ENCODE results near the gene EVI2B.
"Not testable (repeated sequence)": the region's sequence is repeated elsewhere in the genome, so short reads cannot be mapped to it uniquely, and the experiment has no call there.

The EVI2B gene

GRCh38 chr17:31269036-31269577 is 44.7 kb downstream of the EVI2B start:
- DNase-seq (ENCODE audit: low spot score) = no peak

- no peak for DNase-seq (ENCODE audit: low spot score)
Measured at GRCh38 chr17:31266042-31266441, 47.8 kb downstream of the EVI2B start.

GRCh38 chr17:31262923-31263322 is 50.9 kb downstream of the EVI2B start:
- not testable (repeated sequence) for DNase-seq (ENCODE audit: low spot score)

GRCh38 chr17:31261601-31262000 is 52.3 kb downstream of the EVI2B start:
- DNase-seq (ENCODE audit: low spot score) = no peak

DNA sequence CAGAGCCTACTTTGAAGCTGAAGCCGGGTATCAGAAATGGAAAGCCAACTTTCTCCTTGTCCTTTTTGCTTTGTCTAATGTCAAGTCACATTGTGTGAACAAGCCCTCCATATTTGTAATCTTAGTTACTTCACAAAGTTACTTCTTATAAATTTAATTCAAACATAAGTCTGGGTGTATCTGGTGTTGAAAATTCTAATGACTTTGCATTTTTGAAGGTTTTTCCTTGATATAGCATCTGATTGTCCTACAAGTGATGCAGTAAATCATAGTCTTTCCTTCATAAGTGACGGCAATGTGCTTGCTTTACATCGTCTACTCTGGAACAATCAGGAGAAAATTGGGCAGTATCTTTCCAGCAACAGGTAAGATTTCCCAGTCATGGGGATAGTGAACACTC is 53.7 kb downstream of the EVI2B start:
- DNase-seq (ENCODE audit: low spot score) = no peak

- DNase-seq (ENCODE audit: low spot score) = no peak
Measured at GRCh38 chr17:31256936-31257335, 56.9 kb downstream of the EVI2B start.

DNA sequence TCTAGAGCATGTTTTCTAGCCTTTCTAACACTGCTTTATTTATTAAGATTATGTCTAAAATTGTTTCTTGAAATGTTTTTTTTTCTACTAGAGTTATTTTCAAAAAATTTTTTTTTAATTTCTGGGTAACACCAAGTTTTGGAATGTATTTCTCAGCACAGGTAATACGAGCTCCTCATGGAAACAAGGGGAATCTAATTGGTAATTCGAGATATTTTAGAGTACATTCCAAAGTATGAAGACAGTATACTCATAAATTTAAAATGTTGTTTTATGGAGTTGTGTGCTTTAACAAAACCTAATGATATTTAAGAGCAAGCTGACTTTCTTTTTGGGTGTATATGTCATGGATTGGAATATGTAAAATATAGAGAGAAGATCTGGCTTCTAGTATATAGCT is 59.2 kb downstream of the EVI2B start:
- DNase-seq (ENCODE audit: low spot score) = no peak

Measured in hematopoietic multipotent progenitor cell treated with erythropoietin and hydrocortisone succinate and interleukin-3 and kit ligand, for 17 days (in vitro differentiated cells).